ENCODE results near the gene FLT4.

The FLT4 gene

GRCh38 chr5:180628827-180629750 lies 20.3 kb downstream of the FLT4 start:
- Histone ChIP-seq H3K36me3 (ENCODE audit: control insufficient read depth, insufficient read depth, low read length, severe bottlenecking) (no peaks in the 10 kb centered on the region), H3K4me1 (ENCODE audit: control insufficient read depth, insufficient read depth, low read length) (no peaks in the 10 kb centered on the region), H3K4me3 (ENCODE audit: low read length) (no peak overlapping the region), H3K9me3 (ENCODE audit: control insufficient read depth, low read length) (no peaks in the 10 kb centered on the region), H3K27me3 (replicated peaks; ENCODE audit: control insufficient read depth, insufficient read depth, low read length) (peaks cover 10% of the 10 kb centered on the region), H3K9ac (ENCODE audit: low read length) (no peak overlapping the region)
- DNase-seq (ENCODE audit: low read depth) = no peak

- H3K4me3 ChIP-seq (ENCODE audit: low read length) = no peak overlapping the region
- H3K9ac ChIP-seq (ENCODE audit: low read length) = no peak overlapping the region
- no peaks in the 10 kb centered on the region for H3K9me3 ChIP-seq (ENCODE audit: control insufficient read depth, low read length)
- H3K4me1 ChIP-seq (ENCODE audit: control insufficient read depth, insufficient read depth, low read length) = no peaks in the 10 kb centered on the region
- peaks cover 10% of the 10 kb centered on the region for H3K27me3 ChIP-seq (replicated peaks; ENCODE audit: control insufficient read depth, insufficient read depth, low read length)
- no peak for DNase-seq (ENCODE audit: low read depth)
- H3K36me3 ChIP-seq (ENCODE audit: control insufficient read depth, insufficient read depth, low read length, severe bottlenecking) = no peaks in the 10 kb centered on the region
Measured at GRCh38 chr5:180628211-180628610, 21.2 kb downstream of the FLT4 start.

GRCh38 chr5:180627386-180628120 lies 21.8 kb downstream of the FLT4 start:
- no peak for DNase-seq (ENCODE audit: low read depth)
- H3K36me3 ChIP-seq (ENCODE audit: control insufficient read depth, insufficient read depth, low read length, severe bottlenecking) = no peaks in the 10 kb centered on the region
- H3K4me1 ChIP-seq (ENCODE audit: control insufficient read depth, insufficient read depth, low read length) = no peaks in the 10 kb centered on the region
- no peak overlapping the region for H3K9ac ChIP-seq (ENCODE audit: low read length)
- H3K4me3 ChIP-seq (ENCODE audit: low read length) = no peak overlapping the region
- H3K9me3 ChIP-seq (ENCODE audit: control insufficient read depth, low read length) = no peaks in the 10 kb centered on the region
- H3K27me3 ChIP-seq (replicated peaks; ENCODE audit: control insufficient read depth, insufficient read depth, low read length) = peaks cover 10% of the 10 kb centered on the region

- peaks cover 5% of the 10 kb centered on the region for H3K27me3 ChIP-seq (replicated peaks; ENCODE audit: control insufficient read depth, insufficient read depth, low read length)
- H3K36me3 ChIP-seq (ENCODE audit: control insufficient read depth, insufficient read depth, low read length, severe bottlenecking) = no peaks in the 10 kb centered on the region
- no peaks in the 10 kb centered on the region for H3K4me1 ChIP-seq (ENCODE audit: control insufficient read depth, insufficient read depth, low read length)
- H3K9ac ChIP-seq (ENCODE audit: low read length) = no peak overlapping the region
- H3K4me3 ChIP-seq (ENCODE audit: low read length) = no peak overlapping the region
- DNase-seq (ENCODE audit: low read depth) = no peak
- no peaks in the 10 kb centered on the region for H3K9me3 ChIP-seq (ENCODE audit: control insufficient read depth, low read length)
Measured at GRCh38 chr5:180626661-180627385, 22.6 kb downstream of the FLT4 start.

- H3K9ac ChIP-seq (ENCODE audit: low read length) = no peak overlapping the region
- DNase-seq (ENCODE audit: low read depth) = no peak
- H3K27me3 ChIP-seq (replicated peaks; ENCODE audit: control insufficient read depth, insufficient read depth, low read length) = peaks cover 9% of the 10 kb centered on the region
- no peaks in the 10 kb centered on the region for H3K4me1 ChIP-seq (ENCODE audit: control insufficient read depth, insufficient read depth, low read length)
- no peaks in the 10 kb centered on the region for H3K36me3 ChIP-seq (ENCODE audit: control insufficient read depth, insufficient read depth, low read length, severe bottlenecking)
- no peak overlapping the region for H3K4me3 ChIP-seq (ENCODE audit: low read length)
- H3K9me3 ChIP-seq (ENCODE audit: control insufficient read depth, low read length) = no peaks in the 10 kb centered on the region
Measured at GRCh38 chr5:180625791-180626660, 23.4 kb downstream of the FLT4 start.

GRCh38 chr5:180625125-180625790 lies 24.1 kb downstream of the FLT4 start:
- no peaks in the 10 kb centered on the region for H3K4me1 ChIP-seq (ENCODE audit: control insufficient read depth, insufficient read depth, low read length)
- H3K9me3 ChIP-seq (ENCODE audit: control insufficient read depth, low read length) = no peaks in the 10 kb centered on the region
- DNase-seq (ENCODE audit: low read depth) = no peak
- no peak overlapping the region for H3K9ac ChIP-seq (ENCODE audit: low read length)
- H3K27me3 ChIP-seq (replicated peaks; ENCODE audit: control insufficient read depth, insufficient read depth, low read length) = peaks cover 9% of the 10 kb centered on the region
- no peak overlapping the region for H3K4me3 ChIP-seq (ENCODE audit: low read length)
- no peaks in the 10 kb centered on the region for H3K36me3 ChIP-seq (ENCODE audit: control insufficient read depth, insufficient read depth, low read length, severe bottlenecking)

- no peaks in the 10 kb centered on the region for H3K9me3 ChIP-seq (ENCODE audit: control insufficient read depth, low read length)
- H3K4me3 ChIP-seq (ENCODE audit: low read length) = no peak overlapping the region
- DNase-seq (ENCODE audit: low read depth) = no peak
- H3K4me1 ChIP-seq (ENCODE audit: control insufficient read depth, insufficient read depth, low read length) = no peaks in the 10 kb centered on the region
- no peak overlapping the region for H3K9ac ChIP-seq (ENCODE audit: low read length)
- no peaks in the 10 kb centered on the region for H3K36me3 ChIP-seq (ENCODE audit: control insufficient read depth, insufficient read depth, low read length, severe bottlenecking)
- peaks cover 12% of the 10 kb centered on the region for H3K27me3 ChIP-seq (replicated peaks; ENCODE audit: control insufficient read depth, insufficient read depth, low read length)
Measured at GRCh38 chr5:180624587-180624986, 24.8 kb downstream of the FLT4 start.

- no peak overlapping the region for H3K4me3 ChIP-seq (ENCODE audit: low read length)
- H3K4me1 ChIP-seq (ENCODE audit: control insufficient read depth, insufficient read depth, low read length) = no peaks in the 10 kb centered on the region
Measured at GRCh38 chr5:180623844-180624243, 25.6 kb downstream of the FLT4 start.

GRCh38 chr5:180623411-180623834 lies 26.0 kb downstream of the FLT4 start:
- no peak overlapping the region for H3K9ac ChIP-seq (ENCODE audit: low read length)
- no peaks in the 10 kb centered on the region for H3K4me1 ChIP-seq (ENCODE audit: control insufficient read depth, insufficient read depth, low read length)
- H3K4me3 ChIP-seq (ENCODE audit: low read length) = no peak overlapping the region
- no peak for DNase-seq (ENCODE audit: low read depth)
- no peaks in the 10 kb centered on the region for H3K36me3 ChIP-seq (ENCODE audit: control insufficient read depth, insufficient read depth, low read length, severe bottlenecking)
- H3K27me3 ChIP-seq (replicated peaks; ENCODE audit: control insufficient read depth, insufficient read depth, low read length) = peaks cover 16% of the 10 kb centered on the region
- no peaks in the 10 kb centered on the region for H3K9me3 ChIP-seq (ENCODE audit: control insufficient read depth, low read length)

More at GRCh38 chr5:180623844-180624243, 25.6 kb downstream of the FLT4 start:
- Histone ChIP-seq H3K27me3 (replicated peaks; ENCODE audit: control insufficient read depth, insufficient read depth, low read length) (peaks cover 16% of the 10 kb centered on the region), H3K36me3 (ENCODE audit: control insufficient read depth, insufficient read depth, low read length, severe bottlenecking) (no peaks in the 10 kb centered on the region), H3K9ac (ENCODE audit: low read length) (no peak overlapping the region), H3K9me3 (ENCODE audit: control insufficient read depth, low read length) (no peaks in the 10 kb centered on the region)
- no peak for DNase-seq (ENCODE audit: low read depth)

GRCh38 chr5:180622910-180623309 lies 26.5 kb downstream of the FLT4 start:
- H3K36me3 ChIP-seq (ENCODE audit: control insufficient read depth, insufficient read depth, low read length, severe bottlenecking) = no peaks in the 10 kb centered on the region
- no peak overlapping the region for H3K9ac ChIP-seq (ENCODE audit: low read length)
- no peak for DNase-seq (ENCODE audit: low read depth)
- H3K9me3 ChIP-seq (ENCODE audit: control insufficient read depth, low read length) = no peaks in the 10 kb centered on the region
- H3K4me1 ChIP-seq (ENCODE audit: control insufficient read depth, insufficient read depth, low read length) = no peaks in the 10 kb centered on the region
- H3K4me3 ChIP-seq (ENCODE audit: low read length) = no peak overlapping the region
- H3K27me3 ChIP-seq (replicated peaks; ENCODE audit: control insufficient read depth, insufficient read depth, low read length) = peaks cover 16% of the 10 kb centered on the region

All from adipocyte (in vitro differentiated cells).